HepG2 (cell line): ENCODE data around the gene BCORL1. TPM values are rescaled to one million over a fixed set of nuclear protein-coding genes. Genes with fewer than 3 reads are reported as not detected.

Source experiments
- BRD4 ChIP-seq: sonication (generic); formaldehyde crosslinking; IDR thresholded peaks from 2 replicates; pipeline ENCODE4 v1.4.0; 2020; ENCODE audit warnings: missing genetic modification reagents
- CENPT ChIP-seq: sonication (generic); formaldehyde crosslinking; IDR thresholded peaks from 2 replicates; pipeline ENCODE4 v1.8.0; 2022; ENCODE audit warnings: low read depth, mild to moderate bottlenecking, moderate library complexity, missing genetic modification reagents
- CENPX ChIP-seq: sonication (generic); formaldehyde crosslinking; IDR thresholded peaks from 2 replicates; pipeline ENCODE4 v1.9.0; 2021; ENCODE audit warnings: mild to moderate bottlenecking, missing genetic modification reagents, moderate library complexity
- HNRNPUL1 ChIP-seq: fragments of 200-400 bp; formaldehyde crosslinking; IDR thresholded peaks from 2 replicates; pipeline ENCODE4 v1.6.1; 2017; ENCODE audit warnings: low read depth, mild to moderate bottlenecking, low read length, moderate library complexity
- NFIB ChIP-seq: sonication (generic); formaldehyde crosslinking; IDR thresholded peaks from 2 replicates; pipeline ENCODE4 v1.9.0; 2021; ENCODE audit warnings: missing genetic modification reagents, mild to moderate bottlenecking, borderline replicate concordance
- NFIC ChIP-seq: IDR thresholded peaks from 2 replicates; pipeline ENCODE4 v1.6.1; 2012; ENCODE audit warnings: mild to moderate bottlenecking, low read length, inconsistent platforms
- PAWR ChIP-seq: sonication (generic); formaldehyde crosslinking; IDR thresholded peaks from 2 replicates; pipeline ENCODE4 v1.4.0; 2020; ENCODE audit warnings: missing genetic modification reagents, mild to moderate bottlenecking, borderline replicate concordance
- RNF2 ChIP-seq: fragments of 450-650 bp; conservative IDR thresholded peaks from 2 replicates; pipeline ENCODE4 v1.6.1; 2016; ENCODE audit warnings: low read depth
- SSRP1 ChIP-seq: IDR thresholded peaks from 2 replicates; pipeline ENCODE4 v1.6.1; 2016; ENCODE audit warnings: control low read depth
- TARDBP ChIP-seq: sonication (generic); formaldehyde crosslinking; IDR thresholded peaks from 2 replicates; pipeline ENCODE4 v1.8.0; 2022; ENCODE audit warnings: mild to moderate bottlenecking, missing genetic modification reagents
- ZKSCAN1 ChIP-seq: fragments of 150-350 bp; IDR thresholded peaks from 2 replicates; pipeline ENCODE4 v1.6.1; 2014; ENCODE audit warnings: low read length
- ZNF432 ChIP-seq: sonication (generic); formaldehyde crosslinking; IDR thresholded peaks from 2 replicates; pipeline ENCODE4 v1.5.0; 2020; ENCODE audit warnings: missing genetic modification reagents, mild to moderate bottlenecking, borderline replicate concordance
- ZNF451 ChIP-seq: sonication (generic); formaldehyde crosslinking; IDR thresholded peaks from 2 replicates; pipeline ENCODE4 v1.5.0; 2020; ENCODE audit warnings: mild to moderate bottlenecking, missing genetic modification reagents
- ZNF615 ChIP-seq: sonication (generic); formaldehyde crosslinking; IDR thresholded peaks from 2 replicates; pipeline ENCODE4 v1.5.0; 2020; ENCODE audit warnings: mild to moderate bottlenecking, missing genetic modification reagents, borderline replicate concordance
- ZNF777 ChIP-seq: sonication (generic); formaldehyde crosslinking; IDR thresholded peaks from 2 replicates; pipeline ENCODE4 v1.4.0; 2020; ENCODE audit warnings: missing genetic modification reagents
- ZNF780A ChIP-seq: sonication (generic); formaldehyde crosslinking; IDR thresholded peaks from 2 replicates; pipeline ENCODE4 v1.8.0; 2022; ENCODE audit warnings: mild to moderate bottlenecking, missing genetic modification reagents, moderate library complexity
- polyA plus RNA-seq, 8 experiments: library from polyadenylated mRNA; depleted of rRNA in 3 of 8; stranded (reverse) in 7 of 8; unstranded in 1 of 8; fragments of >200 nt; fragmentation: Illumina TruSeq in 4 of 8; extraction: Trizol in 4 of 8; gene quantifications; 2 replicates each; pipeline versions ENCODE4 v1.2.1 to v1.2.3, GENCODE V29; 2011 to 2016; ENCODE audit warnings: low read depth in 4 of 8, missing spikeins in 1 of 8, mixed read lengths in 1 of 8; ENCODE audit not compliant: insufficient read depth in 1 of 8
- total RNA-seq, 5 experiments: library from RNA; depleted of rRNA; stranded (reverse); fragments of >200 nt; fragmentation: Illumina TruSeq; extraction: Trizol; gene quantifications; 2 replicates each; pipeline ENCODE4 v1.2.3, GENCODE V29; 2016; ENCODE audit warnings: low read depth in 1 of 5
- TF ChIP-seq, protein P1 (sequence below): sonication (generic); formaldehyde crosslinking; IDR thresholded peaks from one replicate; pipeline ENCODE4 v1.5.1; 2020; ENCODE audit warnings: mild to moderate bottlenecking, missing genetic modification reagents; ENCODE audit errors: not compliant biosample characterization
- TF ChIP-seq, protein P2 (sequence below): conservative IDR thresholded peaks from 2 replicates; pipeline ENCODE4 v1.6.1; 2018; ENCODE audit warnings: missing genetic modification reagents
- TF ChIP-seq, protein P3 (sequence below): sonication (generic); formaldehyde crosslinking; IDR thresholded peaks from 2 replicates; pipeline ENCODE4 v1.8.0; 2023; ENCODE audit warnings: mild to moderate bottlenecking, missing genetic modification reagents
- TF ChIP-seq, protein P4 (sequence below): sonication (generic); formaldehyde crosslinking; IDR thresholded peaks from 2 replicates; pipeline ENCODE4 v1.8.1; 2022; ENCODE audit warnings: mild to moderate bottlenecking, missing genetic modification reagents

BCORL1 gene
- total and polyA plus RNA-seq, 2 of the 13 experiments (the other 11 are each of a cell fraction or from before 2014, with no cell fraction given) = 0.67 to 1.4 TPM

- TF ChIP-seq, protein P1, sequence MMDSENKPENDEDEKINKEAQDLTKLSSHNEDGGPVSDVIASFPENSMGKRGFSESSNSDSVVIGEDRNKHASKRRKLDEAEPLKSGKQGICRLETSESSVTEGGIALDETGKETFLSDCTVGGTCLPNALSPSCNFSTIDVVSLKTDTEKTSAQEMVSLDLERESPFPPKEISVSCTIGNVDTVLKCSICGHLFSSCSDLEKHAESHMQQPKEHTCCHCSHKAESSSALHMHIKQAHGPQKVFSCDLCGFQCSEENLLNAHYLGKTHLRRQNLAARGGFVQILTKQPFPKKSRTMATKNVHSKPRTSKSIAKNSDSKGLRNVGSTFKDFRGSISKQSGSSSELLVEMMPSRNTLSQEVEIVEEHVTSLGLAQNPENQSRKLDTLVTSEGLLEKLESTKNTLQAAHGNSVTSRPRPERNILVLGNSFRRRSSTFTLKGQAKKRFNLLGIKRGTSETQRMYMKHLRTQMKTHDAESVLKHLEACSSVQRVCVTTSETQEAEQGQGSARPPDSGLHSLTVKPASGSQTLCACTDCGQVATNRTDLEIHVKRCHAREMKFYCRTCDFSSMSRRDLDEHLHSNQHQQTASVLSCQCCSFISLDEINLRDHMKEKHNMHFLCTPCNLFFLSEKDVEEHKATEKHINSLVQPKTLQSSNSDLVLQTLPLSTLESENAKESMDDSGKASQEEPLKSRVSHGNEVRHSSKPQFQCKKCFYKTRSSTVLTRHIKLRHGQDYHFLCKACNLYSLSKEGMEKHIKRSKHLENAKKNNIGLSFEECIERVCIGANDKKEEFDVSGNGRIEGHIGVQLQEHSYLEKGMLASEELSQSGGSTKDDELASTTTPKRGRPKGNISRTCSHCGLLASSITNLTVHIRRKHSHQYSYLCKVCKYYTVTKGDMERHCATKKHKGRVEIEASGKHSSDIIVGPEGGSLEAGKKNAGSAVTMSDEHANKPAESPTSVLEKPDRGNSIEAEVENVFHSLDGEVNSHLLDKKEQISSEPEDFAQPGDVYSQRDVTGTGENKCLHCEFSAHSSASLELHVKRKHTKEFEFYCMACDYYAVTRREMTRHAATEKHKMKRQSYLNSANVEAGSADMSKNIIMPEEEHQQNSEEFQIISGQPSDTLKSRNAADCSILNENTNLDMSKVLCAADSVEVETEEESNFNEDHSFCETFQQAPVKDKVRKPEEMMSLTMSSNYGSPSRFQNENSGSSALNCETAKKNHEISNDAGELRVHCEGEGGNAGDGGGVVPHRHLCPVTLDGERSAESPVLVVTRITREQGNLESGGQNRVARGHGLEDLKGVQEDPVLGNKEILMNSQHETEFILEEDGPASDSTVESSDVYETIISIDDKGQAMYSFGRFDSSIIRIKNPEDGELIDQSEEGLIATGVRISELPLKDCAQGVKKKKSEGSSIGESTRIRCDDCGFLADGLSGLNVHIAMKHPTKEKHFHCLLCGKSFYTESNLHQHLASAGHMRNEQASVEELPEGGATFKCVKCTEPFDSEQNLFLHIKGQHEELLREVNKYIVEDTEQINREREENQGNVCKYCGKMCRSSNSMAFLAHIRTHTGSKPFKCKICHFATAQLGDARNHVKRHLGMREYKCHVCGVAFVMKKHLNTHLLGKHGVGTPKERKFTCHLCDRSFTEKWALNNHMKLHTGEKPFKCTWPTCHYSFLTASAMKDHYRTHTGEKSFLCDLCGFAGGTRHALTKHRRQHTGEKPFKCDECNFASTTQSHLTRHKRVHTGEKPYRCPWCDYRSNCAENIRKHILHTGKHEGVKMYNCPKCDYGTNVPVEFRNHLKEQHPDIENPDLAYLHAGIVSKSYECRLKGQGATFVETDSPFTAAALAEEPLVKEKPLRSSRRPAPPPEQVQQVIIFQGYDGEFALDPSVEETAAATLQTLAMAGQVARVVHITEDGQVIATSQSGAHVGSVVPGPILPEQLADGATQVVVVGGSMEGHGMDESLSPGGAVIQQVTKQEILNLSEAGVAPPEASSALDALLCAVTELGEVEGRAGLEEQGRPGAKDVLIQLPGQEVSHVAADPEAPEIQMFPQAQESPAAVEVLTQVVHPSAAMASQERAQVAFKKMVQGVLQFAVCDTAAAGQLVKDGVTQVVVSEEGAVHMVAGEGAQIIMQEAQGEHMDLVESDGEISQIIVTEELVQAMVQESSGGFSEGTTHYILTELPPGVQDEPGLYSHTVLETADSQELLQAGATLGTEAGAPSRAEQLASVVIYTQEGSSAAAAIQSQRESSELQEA (CRISPR knock-in tag) = no peak
- TF ChIP-seq, protein P2, sequence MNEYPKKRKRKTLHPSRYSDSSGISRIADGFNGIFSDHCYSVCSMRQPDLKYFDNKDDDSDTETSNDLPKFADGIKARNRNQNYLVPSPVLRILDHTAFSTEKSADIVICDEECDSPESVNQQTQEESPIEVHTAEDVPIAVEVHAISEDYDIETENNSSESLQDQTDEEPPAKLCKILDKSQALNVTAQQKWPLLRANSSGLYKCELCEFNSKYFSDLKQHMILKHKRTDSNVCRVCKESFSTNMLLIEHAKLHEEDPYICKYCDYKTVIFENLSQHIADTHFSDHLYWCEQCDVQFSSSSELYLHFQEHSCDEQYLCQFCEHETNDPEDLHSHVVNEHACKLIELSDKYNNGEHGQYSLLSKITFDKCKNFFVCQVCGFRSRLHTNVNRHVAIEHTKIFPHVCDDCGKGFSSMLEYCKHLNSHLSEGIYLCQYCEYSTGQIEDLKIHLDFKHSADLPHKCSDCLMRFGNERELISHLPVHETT (CRISPR knock-in tag) = no peak
- TF ChIP-seq, protein P3, sequence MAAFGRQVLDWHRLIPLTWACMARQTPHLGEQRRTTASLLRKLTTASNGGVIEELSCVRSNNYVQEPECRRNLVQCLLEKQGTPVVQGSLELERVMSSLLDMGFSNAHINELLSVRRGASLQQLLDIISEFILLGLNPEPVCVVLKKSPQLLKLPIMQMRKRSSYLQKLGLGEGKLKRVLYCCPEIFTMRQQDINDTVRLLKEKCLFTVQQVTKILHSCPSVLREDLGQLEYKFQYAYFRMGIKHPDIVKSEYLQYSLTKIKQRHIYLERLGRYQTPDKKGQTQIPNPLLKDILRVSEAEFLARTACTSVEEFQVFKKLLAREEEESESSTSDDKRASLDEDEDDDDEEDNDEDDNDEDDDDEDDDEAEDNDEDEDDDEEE = no peak
- TF ChIP-seq ZKSCAN1 (no peak), NFIB (CRISPR knock-in tag) (no peak), ZNF780A (CRISPR knock-in tag) (no peak), RNF2 (no peak), HNRNPUL1 (no peak), PAWR (CRISPR knock-in tag) (no peak), CENPT (no peak), ZNF777 (no peak), TARDBP (CRISPR knock-in tag) (no peak), ZNF432 (CRISPR knock-in tag) (no peak), SSRP1 (CRISPR knock-in tag) (no peak), ZNF451 (CRISPR knock-in tag) (no peak), NFIC (no peak), CENPX (no peak), ZNF615 (CRISPR knock-in tag) (no peak), BRD4 (no peak)
- TF ChIP-seq, protein P4, sequence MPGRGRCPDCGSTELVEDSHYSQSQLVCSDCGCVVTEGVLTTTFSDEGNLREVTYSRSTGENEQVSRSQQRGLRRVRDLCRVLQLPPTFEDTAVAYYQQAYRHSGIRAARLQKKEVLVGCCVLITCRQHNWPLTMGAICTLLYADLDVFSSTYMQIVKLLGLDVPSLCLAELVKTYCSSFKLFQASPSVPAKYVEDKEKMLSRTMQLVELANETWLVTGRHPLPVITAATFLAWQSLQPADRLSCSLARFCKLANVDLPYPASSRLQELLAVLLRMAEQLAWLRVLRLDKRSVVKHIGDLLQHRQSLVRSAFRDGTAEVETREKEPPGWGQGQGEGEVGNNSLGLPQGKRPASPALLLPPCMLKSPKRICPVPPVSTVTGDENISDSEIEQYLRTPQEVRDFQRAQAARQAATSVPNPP (CRISPR knock-in tag) = no peak
Measured at GRCh38 chrX:130097507-130098209, 115.2 kb downstream of the BCORL1 start (continued).
